GM12878 (cell line): Measurements from ENCODE around the gene ABI3. TPM values are rescaled to one million over a fixed set of nuclear protein-coding genes. Genes with fewer than 3 reads are reported as not detected.
A peak's percentile ranks its signal among the peaks of the same experiment; 100 is the strongest.

Experiments
- BRCA1 ChIP-seq: IDR thresholded peaks from 2 replicates; pipeline ENCODE4 v1.6.1; 2011; ENCODE audit warnings: low read depth, low read length, improper control_type of control experiment
- CEBPB ChIP-seq, 2 experiments: fragments of 150-350 bp in 1 of 2; IDR thresholded peaks; 2 replicates each; pipeline ENCODE4 v1.6.1; 2012 to 2014; ENCODE audit warnings: low read depth in 2 of 2, low read length in 2 of 2, borderline replicate concordance in 1 of 2, inconsistent platforms in 1 of 2
- CHD2 ChIP-seq: IDR thresholded peaks from 2 replicates; pipeline ENCODE4 v1.6.1; 2011; ENCODE audit warnings: low read depth, low read length, improper control_type of control experiment, borderline replicate concordance
- CHD4 ChIP-seq: fragments of 200-600 bp; sonication (generic); IDR thresholded peaks from 2 replicates; pipeline ENCODE4 v1.6.1; 2016; ENCODE audit warnings: mild to moderate bottlenecking
- DPF2 ChIP-seq: fragments of 450-650 bp; IDR thresholded peaks from 2 replicates; pipeline ENCODE4 v1.6.1; 2017; ENCODE audit warnings: mild to moderate bottlenecking
- EED ChIP-seq: sonication (generic); IDR thresholded peaks from 2 replicates; pipeline ENCODE4 v1.6.1; 2016; ENCODE audit warnings: antibody characterized with exemption, low read depth
- GATAD2B ChIP-seq: fragments of 450-650 bp; conservative IDR thresholded peaks from 2 replicates; pipeline ENCODE4 v1.6.1; 2017; ENCODE audit warnings: low read depth, mild to moderate bottlenecking, moderate library complexity
- IKZF1 ChIP-seq: fragments of 450-650 bp; conservative IDR thresholded peaks from 2 replicates; pipeline ENCODE4 v1.6.1; 2017; ENCODE audit warnings: antibody characterized with exemption, mild to moderate bottlenecking
- IKZF2 ChIP-seq, 2 experiments: fragments of 450-650 bp; IDR thresholded peaks; 2 replicates each; pipeline ENCODE4 v1.6.1; 2017; ENCODE audit warnings: mild to moderate bottlenecking in 2 of 2, moderate library complexity in 2 of 2
- JUNB ChIP-seq: IDR thresholded peaks from 2 replicates; pipeline ENCODE4 v1.6.1; 2016; ENCODE audit warnings: antibody characterized with exemption, mild to moderate bottlenecking
- LARP7 ChIP-seq: fragments of 450-650 bp; IDR thresholded peaks from 2 replicates; pipeline ENCODE4 v1.6.1; 2017; ENCODE audit warnings: mild to moderate bottlenecking
- MAX ChIP-seq: IDR thresholded peaks from 2 replicates; pipeline ENCODE4 v1.6.1; 2012; ENCODE audit warnings: low read depth, low read length, improper control_type of control experiment
- MYB ChIP-seq: fragments of 150-350 bp; IDR thresholded peaks from 2 replicates; pipeline ENCODE4 v1.6.1; 2014; ENCODE audit warnings: mild to moderate bottlenecking, low read depth, low read length, borderline replicate concordance
- NBN ChIP-seq: fragments of 450-650 bp; IDR thresholded peaks from 2 replicates; pipeline ENCODE4 v1.6.1; 2016
- NR2C1 ChIP-seq: fragments of 450-650 bp; IDR thresholded peaks from 2 replicates; pipeline ENCODE4 v1.6.1; 2017; ENCODE audit warnings: antibody characterized with exemption, mild to moderate bottlenecking, moderate library complexity
- PKNOX1 ChIP-seq: fragments of 450-650 bp; IDR thresholded peaks from 2 replicates; pipeline ENCODE4 v1.6.1; 2016; ENCODE audit warnings: mild to moderate bottlenecking
- POLR2A ChIP-seq: IDR thresholded peaks from 2 replicates; pipeline ENCODE4 v1.6.1; 2011; ENCODE audit warnings: low read depth, mild to moderate bottlenecking, low read length
- POLR2AphosphoS2 ChIP-seq: IDR thresholded peaks from 2 replicates; pipeline ENCODE4 v1.6.1; 2011; ENCODE audit warnings: low read depth, mild to moderate bottlenecking, low read length, improper control_type of control experiment, moderate library complexity
- RB1 ChIP-seq: fragments of 450-650 bp; formaldehyde crosslinking; IDR thresholded peaks from 2 replicates; pipeline ENCODE4 v1.6.1; 2017; ENCODE audit warnings: mild to moderate bottlenecking, borderline replicate concordance
- RELB ChIP-seq: fragments of 450-650 bp; IDR thresholded peaks from 2 replicates; pipeline ENCODE4 v1.6.1; 2017; ENCODE audit warnings: low read depth, mild to moderate bottlenecking, moderate library complexity
- RUNX3 ChIP-seq: IDR thresholded peaks from 2 replicates; pipeline ENCODE4 v1.6.1; 2012; ENCODE audit warnings: low read length, inconsistent platforms
- SIN3A ChIP-seq: IDR thresholded peaks from 2 replicates; pipeline ENCODE4 v1.6.1; 2012; ENCODE audit warnings: low read depth, low read length, improper control_type of control experiment
- SKIL ChIP-seq: fragments of 450-650 bp; IDR thresholded peaks from 2 replicates; pipeline ENCODE4 v1.6.1; 2017; ENCODE audit warnings: mild to moderate bottlenecking, low read depth, inconsistent platforms; ENCODE audit not compliant: poor library complexity, severe bottlenecking
- SMC3 ChIP-seq: IDR thresholded peaks from 2 replicates; pipeline ENCODE4 v1.6.1; 2011; ENCODE audit warnings: low read length, improper control_type of control experiment, borderline replicate concordance
- SP1 ChIP-seq: IDR thresholded peaks from one replicate; pipeline ENCODE4 v1.6.1; 2011; ENCODE audit warnings: low read depth, low read length
- TCF12 ChIP-seq: IDR thresholded peaks from 2 replicates; pipeline ENCODE4 v1.6.1; 2011; ENCODE audit warnings: low read depth, mild to moderate bottlenecking, low read length
- ZBED1 ChIP-seq: IDR thresholded peaks from 2 replicates; pipeline ENCODE4 v1.6.1; 2016; ENCODE audit warnings: borderline replicate concordance
- ZZZ3 ChIP-seq: IDR thresholded peaks from 2 replicates; pipeline ENCODE4 v1.6.1; 2011; ENCODE audit warnings: low read depth; ENCODE audit not compliant: control insufficient read depth, insufficient read length
- polyA plus RNA-seq, 11 experiments: library from polyadenylated mRNA; depleted of rRNA in 4 of 11; unstranded in 6 of 11; stranded (reverse) in 5 of 11; fragments of >200 nt; fragmentation: Nextera tagmentation in 4 of 11; fragmentation: Illumina TruSeq in 1 of 11; extraction: Ambion mirVana in 4 of 11; extraction: Trizol in 1 of 11; gene quantifications; 1 replicate in 1 of 11; 2 replicates in 10 of 11; pipeline versions ENCODE4 v1.2.1 to v1.2.3, GENCODE V29; 2011 to 2016; ENCODE audit warnings: inconsistent platforms in 2 of 11, missing spikeins in 2 of 11, low read depth in 1 of 11
- total RNA-seq, 4 experiments: library from RNA; depleted of rRNA in 3 of 4; stranded (reverse); fragments of >200 nt in 3 of 4; fragmentation: Illumina TruSeq in 1 of 4; extraction: Trizol in 1 of 4; gene quantifications; 2 replicates each; pipeline versions ENCODE4 v1.2.1 to v1.2.3, GENCODE V29; 2013 to 2021

Gene ABI3
- total and polyA plus RNA-seq, 10 of the 15 experiments (the other 5 are each of a cell fraction or from before 2014, with no cell fraction given): 13.4 to 109 (median 51.1) TPM

GRCh38 chr17:49217651-49218413 is 7.3 kb downstream of the ABI3 start (continued):
- TF ChIP-seq LARP7 (peak; percentile 22; the same call in 1 of the 2 replicates), IKZF2 (IDR thresholded peaks at IDR 0.05) (peak; percentile 89 to 91), PKNOX1 (peak; percentile 4; the same call in 1 of the 2 replicates), ZBED1 (peak; percentile 91; the same call in 1 of the 2 replicates), SMC3 (peak; percentile 27; the same call in 1 of the 2 replicates), SP1 (peak; percentile 73), EED (peak; percentile 90), CEBPB (IDR thresholded peaks at IDR 0.05; ENCODE audit: borderline replicate concordance in 1 of 2, low read depth in 2 of 2, low read length in 2 of 2) (peak in 1 of 2 experiments; percentile 6; a peak in 1 of 4 replicates), ZZZ3 (no peak), RELB (no peak; the same call in 1 of the 2 replicates), JUNB (0 out of 2 replicates have a peak, but pooled peaks have one; percentile 6), SKIL (peak; percentile 82), IKZF1 (peak; percentile 89), NR2C1 (0 out of 2 replicates have a peak, but pooled peaks have one; percentile 24), GATAD2B (peak; percentile 100), RUNX3 (peak; percentile 96), MAX (peak; percentile 78; the same call in 1 of the 2 replicates), POLR2A (peak; percentile 68), RB1 (peak; percentile 47; the same call in 1 of the 2 replicates), CHD4 (no peak), NBN (peak; percentile 89; the same call in 1 of the 2 replicates), MYB (no peak), TCF12 (peak; percentile 97), POLR2AphosphoS2 (no peak), DPF2 (peak; percentile 79), SIN3A (no peak), BRCA1 (peak; percentile 23; the same call in 1 of the 2 replicates), CHD2 (peak; percentile 94)
